Progenitor cell of endocrine pancreas (in vitro differentiated cells): ENCODE data around the gene CLCN5. TPM values are rescaled to one million over a fixed set of nuclear protein-coding genes. Genes with fewer than 3 reads are reported as not detected.

Experiments used
- DNase-seq: peaks from one replicate; pipeline ENCODE4 v3.0.0; 2021; ENCODE audit warnings: low spot score; ENCODE audit not compliant: unreplicated experiment
- H3K27ac Mint-ChIP-seq: 2 replicates; pipeline ENCODE4 v1.8.0; 2021; ENCODE audit warnings: mild to moderate bottlenecking, moderate library complexity, mixed read lengths
- H3K27me3 Mint-ChIP-seq: 2 replicates; pipeline ENCODE4 v1.8.0; 2021; ENCODE audit warnings: mixed read lengths
- H3K36me3 Mint-ChIP-seq: 2 replicates; pipeline ENCODE4 v1.8.0; 2022; ENCODE audit warnings: mixed read lengths; ENCODE audit not compliant: insufficient read depth
- H3K4me1 Mint-ChIP-seq: 2 replicates; pipeline ENCODE4 v1.8.0; 2021; ENCODE audit warnings: low read depth, mixed read lengths
- H3K4me3 Mint-ChIP-seq: 2 replicates; pipeline ENCODE4 v1.8.0; 2021; ENCODE audit warnings: low read depth, mild to moderate bottlenecking, moderate library complexity, mixed read lengths
- H3K9me3 Mint-ChIP-seq: 2 replicates; pipeline ENCODE4 v1.8.0; 2021; ENCODE audit warnings: low read depth, mixed read lengths
- total RNA-seq: library from RNA; stranded (reverse); gene quantifications from 2 replicates; pipeline ENCODE4 v1.2.1, GENCODE V29; 2021
- TF ChIP-seq, protein P1 (sequence below): fragments of 200-600 bp; sonication (generic); IDR thresholded peaks from one replicate; pipeline ENCODE4 v1.5.0; 2021; ENCODE audit warnings: antibody characterized with exemption, mild to moderate bottlenecking; ENCODE audit not compliant: unreplicated experiment

Gene CLCN5
- total RNA-seq, 1 donor from 2014 or later, result 14.0 TPM

DNA sequence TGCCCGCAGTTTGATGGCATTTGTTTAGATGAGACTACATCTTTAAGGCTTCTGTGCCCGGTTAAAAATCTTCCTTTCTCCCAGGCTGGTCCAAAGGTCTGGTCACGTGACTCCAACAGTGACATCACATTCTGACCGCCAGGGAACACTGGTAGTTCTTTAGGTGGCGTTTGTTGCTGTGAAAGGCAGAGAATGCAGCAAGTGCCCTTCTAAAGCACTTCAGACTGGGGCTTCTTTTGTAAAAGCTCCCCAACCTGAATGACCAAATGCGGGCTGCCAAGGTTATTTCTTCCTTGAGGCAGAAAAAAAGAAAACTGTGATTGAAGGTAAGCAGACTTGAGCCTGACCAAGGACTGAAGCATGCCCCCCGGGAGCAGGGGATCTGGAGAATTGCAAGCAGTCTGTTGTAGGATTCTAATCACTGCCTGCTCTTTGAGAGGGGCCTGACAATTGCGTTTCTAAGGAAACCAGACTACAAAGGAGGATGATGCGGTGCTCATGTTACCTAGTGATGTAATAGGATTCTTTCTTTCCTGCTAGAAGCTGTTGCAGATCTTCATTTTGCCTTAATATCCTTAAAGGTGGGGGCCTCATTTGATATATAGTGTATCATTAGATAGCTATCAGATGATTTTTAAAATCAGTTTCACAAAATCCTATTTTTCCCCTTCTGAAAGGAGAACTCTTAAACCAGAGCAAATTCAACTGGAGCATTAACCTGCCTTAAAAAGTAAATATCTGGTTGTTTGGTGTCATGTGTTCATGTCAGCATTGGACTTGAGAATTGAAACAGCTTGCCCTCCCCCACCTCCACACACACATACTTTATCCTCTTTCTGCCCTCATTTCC lies 145.3 kb downstream of the CLCN5 start:
- Mint-ChIP-seq H3K4me3 (peak overlapping the region; percentile 66), H3K27me3 (no peaks in the 10 kb centered on the region), H3K9me3 (peaks cover 12% of the 10 kb centered on the region), H3K27ac (peak overlapping the region; percentile 81), H3K36me3 (peaks cover 3% of the 10 kb centered on the region), H3K4me1 (peaks cover 20% of the 10 kb centered on the region)
- TF ChIP-seq, protein P1, sequence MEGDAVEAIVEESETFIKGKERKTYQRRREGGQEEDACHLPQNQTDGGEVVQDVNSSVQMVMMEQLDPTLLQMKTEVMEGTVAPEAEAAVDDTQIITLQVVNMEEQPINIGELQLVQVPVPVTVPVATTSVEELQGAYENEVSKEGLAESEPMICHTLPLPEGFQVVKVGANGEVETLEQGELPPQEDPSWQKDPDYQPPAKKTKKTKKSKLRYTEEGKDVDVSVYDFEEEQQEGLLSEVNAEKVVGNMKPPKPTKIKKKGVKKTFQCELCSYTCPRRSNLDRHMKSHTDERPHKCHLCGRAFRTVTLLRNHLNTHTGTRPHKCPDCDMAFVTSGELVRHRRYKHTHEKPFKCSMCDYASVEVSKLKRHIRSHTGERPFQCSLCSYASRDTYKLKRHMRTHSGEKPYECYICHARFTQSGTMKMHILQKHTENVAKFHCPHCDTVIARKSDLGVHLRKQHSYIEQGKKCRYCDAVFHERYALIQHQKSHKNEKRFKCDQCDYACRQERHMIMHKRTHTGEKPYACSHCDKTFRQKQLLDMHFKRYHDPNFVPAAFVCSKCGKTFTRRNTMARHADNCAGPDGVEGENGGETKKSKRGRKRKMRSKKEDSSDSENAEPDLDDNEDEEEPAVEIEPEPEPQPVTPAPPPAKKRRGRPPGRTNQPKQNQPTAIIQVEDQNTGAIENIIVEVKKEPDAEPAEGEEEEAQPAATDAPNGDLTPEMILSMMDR, result peak; percentile 32
- peak; percentile 20 for DNase-seq

DNA sequence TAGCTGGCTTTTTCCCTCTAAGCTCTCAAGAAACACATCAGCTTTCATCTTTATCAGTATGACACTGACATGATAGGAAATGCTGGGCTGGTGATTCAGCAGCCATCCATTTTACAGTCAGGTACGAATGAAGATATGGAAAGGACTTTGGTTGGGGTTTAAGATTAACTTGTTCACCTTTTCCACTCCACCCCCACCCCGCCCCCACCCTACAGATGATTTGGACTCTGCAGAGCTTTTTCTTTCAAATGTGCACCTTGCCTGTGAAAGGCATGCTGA lies 145.8 kb downstream of the CLCN5 start:
- no peak for DNase-seq
- H3K9me3 Mint-ChIP-seq, result peaks cover 12% of the 10 kb centered on the region
- H3K36me3 Mint-ChIP-seq, result peaks cover 3% of the 10 kb centered on the region
- H3K27ac Mint-ChIP-seq, result no peak overlapping the region
- peak overlapping the region; percentile 66 for H3K4me3 Mint-ChIP-seq
- TF ChIP-seq, protein P1, result no peak
- peaks cover 20% of the 10 kb centered on the region for H3K4me1 Mint-ChIP-seq
- no peaks in the 10 kb centered on the region for H3K27me3 Mint-ChIP-seq

DNA sequence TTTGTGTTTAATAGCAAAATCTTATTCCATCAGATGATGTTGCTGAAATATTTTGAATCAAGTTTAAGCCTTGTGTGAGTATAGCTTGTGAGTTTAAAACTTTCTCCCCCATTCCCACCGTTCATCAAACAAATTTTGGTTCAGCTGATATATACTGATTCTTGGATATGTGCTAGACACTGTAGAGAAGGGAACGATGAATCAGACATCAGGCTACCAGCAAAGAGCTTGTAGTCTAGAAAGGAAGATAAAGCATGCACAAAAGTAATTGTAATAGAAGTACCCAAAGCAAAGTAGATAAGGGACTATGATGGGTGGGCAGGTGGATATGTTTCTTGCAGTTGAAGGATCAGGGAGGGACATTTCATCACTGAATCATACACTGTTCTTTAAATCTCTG lies 146.5 kb downstream of the CLCN5 start:
- H3K4me1 Mint-ChIP-seq, result peaks cover 20% of the 10 kb centered on the region
- peaks cover 3% of the 10 kb centered on the region for H3K36me3 Mint-ChIP-seq
- H3K9me3 Mint-ChIP-seq, result peaks cover 12% of the 10 kb centered on the region
- H3K4me3 Mint-ChIP-seq, result no peak overlapping the region
- H3K27ac Mint-ChIP-seq, result no peak overlapping the region
- no peaks in the 10 kb centered on the region for H3K27me3 Mint-ChIP-seq
- TF ChIP-seq, protein P1, result no peak
- DNase-seq, result no peak

DNA sequence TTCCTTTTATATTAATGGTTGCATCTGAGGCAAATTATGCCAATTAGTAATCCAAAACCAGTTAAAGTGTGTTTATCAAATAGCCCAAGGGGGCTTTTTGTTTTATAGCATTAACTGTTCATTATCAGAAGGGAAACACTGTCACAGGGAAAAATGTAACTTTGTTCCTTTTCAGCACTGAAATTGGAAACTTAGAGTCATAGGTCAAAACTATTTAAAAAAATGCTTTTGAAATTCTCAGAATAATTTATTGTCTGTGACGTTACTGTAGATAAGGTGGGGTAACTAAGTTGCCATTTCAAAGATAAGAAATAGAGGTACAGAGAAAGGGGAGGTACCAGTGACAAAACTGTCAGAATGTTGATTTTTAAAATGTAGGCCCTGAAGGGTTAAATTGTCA lies 149.1 kb downstream of the CLCN5 start:
- peaks cover 3% of the 10 kb centered on the region for H3K36me3 Mint-ChIP-seq
- H3K27ac Mint-ChIP-seq, result no peak overlapping the region
- peaks cover 20% of the 10 kb centered on the region for H3K4me1 Mint-ChIP-seq
- H3K4me3 Mint-ChIP-seq, result no peak overlapping the region
- TF ChIP-seq, protein P1, result no peak
- no peak for DNase-seq
- H3K27me3 Mint-ChIP-seq, result no peaks in the 10 kb centered on the region
- H3K9me3 Mint-ChIP-seq, result peaks cover 23% of the 10 kb centered on the region

DNA sequence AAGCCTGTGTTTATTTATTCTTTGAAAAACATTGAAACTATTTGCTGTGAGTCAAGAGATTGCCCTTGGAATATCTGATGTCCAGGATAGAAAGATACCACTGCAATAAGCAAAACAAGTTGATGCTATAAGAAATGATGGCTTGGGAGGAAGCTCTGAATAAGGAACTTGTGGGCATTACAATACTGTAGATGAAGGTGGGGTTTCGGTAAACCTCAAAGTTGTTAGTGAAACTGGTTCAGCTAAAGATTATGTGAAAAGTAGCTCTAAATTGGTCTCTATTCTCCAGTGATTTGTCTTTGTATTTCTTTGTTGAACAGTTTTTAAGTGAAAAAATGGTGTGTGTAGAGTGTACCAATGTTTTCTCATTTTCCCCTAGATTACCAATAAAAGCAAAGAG lies 149.7 kb downstream of the CLCN5 start:
- no peak for DNase-seq
- TF ChIP-seq, protein P1, result no peak
- no peak overlapping the region for H3K27ac Mint-ChIP-seq
- H3K36me3 Mint-ChIP-seq, result peaks cover 3% of the 10 kb centered on the region
- peaks cover 20% of the 10 kb centered on the region for H3K4me1 Mint-ChIP-seq
- no peak overlapping the region for H3K4me3 Mint-ChIP-seq
- peaks cover 26% of the 10 kb centered on the region for H3K9me3 Mint-ChIP-seq
- H3K27me3 Mint-ChIP-seq, result no peaks in the 10 kb centered on the region
